Suprapubic skin (tissue), 4 donors: ENCODE data around the gene DNAH17. TPM values are rescaled to one million over a fixed set of nuclear protein-coding genes. Genes with fewer than 3 reads are reported as not detected.
A peak's percentile ranks its signal among the peaks of the same experiment; 100 is the strongest.

Source experiments
- DNase-seq, 2 donors: peaks; one replicate each; pipeline ENCODE4 v3.0.0-alpha.2; 2019; ENCODE audit warnings: low spot score in 2 of 2
- H3K27ac ChIP-seq: fragments of 200-600 bp; sonication (generic); one replicate; pipeline ENCODE4 v1.5.1; 2019
- H3K27me3 ChIP-seq: fragments of 200-600 bp; sonication (generic); one replicate; pipeline ENCODE4 v1.5.1; 2019
- H3K36me3 ChIP-seq: fragments of 200-600 bp; sonication (generic); one replicate; pipeline ENCODE4 v1.5.1; 2019
- H3K4me1 ChIP-seq: fragments of 200-600 bp; sonication (generic); one replicate; pipeline ENCODE4 v1.5.1; 2019
- H3K4me3 ChIP-seq: fragments of 200-600 bp; sonication (generic); one replicate; pipeline ENCODE4 v1.5.1; 2019; ENCODE audit warnings: mild to moderate bottlenecking
- H3K9me3 ChIP-seq: fragments of 200-600 bp; sonication (generic); one replicate; pipeline ENCODE4 v1.5.1; 2019
- EP300 ChIP-seq: sonication (generic); formaldehyde crosslinking; IDR thresholded peaks from one replicate; pipeline ENCODE4 v1.6.1; 2017; ENCODE audit warnings: antibody characterized with exemption
- POLR2A ChIP-seq, 2 donors: fragments of 450-650 bp; IDR thresholded peaks; one replicate each; pipeline ENCODE4 v1.6.1; 2017; ENCODE audit warnings: antibody characterized with exemption in 2 of 2, mild to moderate bottlenecking in 2 of 2, moderate library complexity in 2 of 2
- POLR2AphosphoS5 ChIP-seq, 3 donors: sonication (generic); formaldehyde crosslinking; IDR thresholded peaks; one replicate each; pipeline ENCODE4 v1.6.1; 2017; ENCODE audit warnings: antibody characterized with exemption in 3 of 3
- WGBS: methylation state at CpG from one replicate; pipeline ENCODE4 v1.1.5; 2018; 5-methylcytosine and 5-hydroxymethylcytosine counted together
- total RNA-seq, 4 donors: library from RNA; depleted of rRNA; stranded (reverse); fragments of >200 nt; gene quantifications; one replicate each; pipeline ENCODE4 v1.1.0, GENCODE V29; 2016
- TF ChIP-seq, protein P1 (sequence below), 2 donors: fragments of 200-600 bp in 1 of 2; fragments of 450-650 bp in 1 of 2; sonication (generic) in 1 of 2; IDR thresholded peaks; one replicate each; pipeline ENCODE4 v1.5.1; 2016 to 2019; ENCODE audit warnings: antibody characterized with exemption in 2 of 2, mild to moderate bottlenecking in 1 of 2, moderate library complexity in 1 of 2

The DNAH17 gene
- total RNA-seq, 4 donors from 2014 or later = 3.7 to 6.7 (median 5.2) TPM

DNA sequence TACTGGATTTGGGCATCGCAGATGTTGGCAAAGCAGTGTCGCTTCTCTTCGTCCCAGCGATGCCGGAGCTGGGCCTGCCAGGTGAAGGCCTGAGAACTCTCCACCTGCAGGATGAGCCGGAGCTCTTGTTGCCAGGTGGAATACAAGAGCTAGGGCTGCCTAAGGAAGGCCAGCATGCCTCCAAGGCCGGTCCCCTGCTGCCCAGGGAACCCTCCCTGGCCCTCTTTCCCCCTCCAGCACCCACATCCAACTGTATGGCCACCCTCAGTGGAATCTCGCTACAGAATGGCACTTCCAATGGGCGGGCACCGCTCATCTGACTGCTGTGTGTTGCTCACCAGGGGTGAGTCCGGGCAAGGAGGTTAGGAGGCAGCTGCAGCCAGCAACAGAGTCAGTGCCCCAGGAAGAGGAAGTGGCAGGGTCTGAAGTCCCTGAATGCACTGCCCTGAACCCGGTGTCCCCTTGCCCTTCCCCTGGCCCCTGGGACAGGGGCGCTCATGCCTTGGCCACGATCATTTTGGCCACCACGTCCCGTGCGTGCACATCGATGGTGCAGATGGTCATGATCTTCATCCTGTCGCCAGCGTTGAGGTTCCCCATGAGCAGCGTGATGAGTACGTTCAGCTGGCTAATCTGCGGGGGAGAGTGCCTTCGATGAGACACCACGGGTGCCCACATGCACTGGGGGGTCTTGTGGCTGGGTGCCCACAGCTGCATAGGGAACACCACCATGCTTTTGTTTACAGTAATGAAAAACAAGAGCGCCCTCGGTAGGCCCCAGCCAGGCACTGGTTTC lies 75.8 kb downstream of the DNAH17 start:
- Histone ChIP-seq H3K4me1 (no peaks in the 10 kb centered on the region), H3K27me3 (no peaks in the 10 kb centered on the region), H3K9me3 (no peaks in the 10 kb centered on the region), H3K4me3 (no peak overlapping the region), H3K36me3 (no peaks in the 10 kb centered on the region), H3K27ac (no peak overlapping the region)
- 92% methylated on average over 12 of the region's 27 CpGs for WGBS
- TF ChIP-seq POLR2A (IDR thresholded peaks at IDR 0.05) (no peak), EP300 (no peak), POLR2AphosphoS5 (IDR thresholded peaks at IDR 0.05) (no peak)
- TF ChIP-seq, protein P1, sequence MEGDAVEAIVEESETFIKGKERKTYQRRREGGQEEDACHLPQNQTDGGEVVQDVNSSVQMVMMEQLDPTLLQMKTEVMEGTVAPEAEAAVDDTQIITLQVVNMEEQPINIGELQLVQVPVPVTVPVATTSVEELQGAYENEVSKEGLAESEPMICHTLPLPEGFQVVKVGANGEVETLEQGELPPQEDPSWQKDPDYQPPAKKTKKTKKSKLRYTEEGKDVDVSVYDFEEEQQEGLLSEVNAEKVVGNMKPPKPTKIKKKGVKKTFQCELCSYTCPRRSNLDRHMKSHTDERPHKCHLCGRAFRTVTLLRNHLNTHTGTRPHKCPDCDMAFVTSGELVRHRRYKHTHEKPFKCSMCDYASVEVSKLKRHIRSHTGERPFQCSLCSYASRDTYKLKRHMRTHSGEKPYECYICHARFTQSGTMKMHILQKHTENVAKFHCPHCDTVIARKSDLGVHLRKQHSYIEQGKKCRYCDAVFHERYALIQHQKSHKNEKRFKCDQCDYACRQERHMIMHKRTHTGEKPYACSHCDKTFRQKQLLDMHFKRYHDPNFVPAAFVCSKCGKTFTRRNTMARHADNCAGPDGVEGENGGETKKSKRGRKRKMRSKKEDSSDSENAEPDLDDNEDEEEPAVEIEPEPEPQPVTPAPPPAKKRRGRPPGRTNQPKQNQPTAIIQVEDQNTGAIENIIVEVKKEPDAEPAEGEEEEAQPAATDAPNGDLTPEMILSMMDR (IDR thresholded peaks at IDR 0.05) = no peak
- DNase-seq = no peak

DNA sequence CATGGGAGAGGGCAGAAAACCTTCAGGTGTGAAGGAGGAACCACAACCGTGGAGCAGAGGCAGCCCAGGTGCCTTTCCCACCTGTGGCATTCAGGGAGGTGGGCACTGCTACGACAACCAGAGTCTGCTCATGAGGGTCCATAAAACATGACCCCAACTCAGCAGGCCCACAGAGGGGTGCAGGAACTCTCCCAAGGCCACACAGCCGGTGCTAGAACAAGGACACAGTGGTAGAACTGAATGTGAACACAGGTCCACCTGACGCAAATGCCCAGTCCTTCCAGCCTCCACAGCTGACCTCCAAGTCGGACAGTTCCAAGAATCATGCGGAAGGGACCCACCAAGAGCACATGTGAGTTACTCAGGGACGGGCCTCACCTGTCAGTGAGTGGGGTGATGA lies 76.4 kb downstream of the DNAH17 start:
- Histone ChIP-seq H3K27me3 (no peaks in the 10 kb centered on the region), H3K9me3 (no peaks in the 10 kb centered on the region), H3K4me1 (no peaks in the 10 kb centered on the region), H3K27ac (no peak overlapping the region), H3K4me3 (no peak overlapping the region), H3K36me3 (no peaks in the 10 kb centered on the region)
- DNase-seq = no peak
- WGBS = 87% methylated on average over 4 of the region's 7 CpGs
- TF ChIP-seq POLR2AphosphoS5 (IDR thresholded peaks at IDR 0.05) (no peak), EP300 (no peak)
- TF ChIP-seq, protein P1 (IDR thresholded peaks at IDR 0.05) = no peak

DNA sequence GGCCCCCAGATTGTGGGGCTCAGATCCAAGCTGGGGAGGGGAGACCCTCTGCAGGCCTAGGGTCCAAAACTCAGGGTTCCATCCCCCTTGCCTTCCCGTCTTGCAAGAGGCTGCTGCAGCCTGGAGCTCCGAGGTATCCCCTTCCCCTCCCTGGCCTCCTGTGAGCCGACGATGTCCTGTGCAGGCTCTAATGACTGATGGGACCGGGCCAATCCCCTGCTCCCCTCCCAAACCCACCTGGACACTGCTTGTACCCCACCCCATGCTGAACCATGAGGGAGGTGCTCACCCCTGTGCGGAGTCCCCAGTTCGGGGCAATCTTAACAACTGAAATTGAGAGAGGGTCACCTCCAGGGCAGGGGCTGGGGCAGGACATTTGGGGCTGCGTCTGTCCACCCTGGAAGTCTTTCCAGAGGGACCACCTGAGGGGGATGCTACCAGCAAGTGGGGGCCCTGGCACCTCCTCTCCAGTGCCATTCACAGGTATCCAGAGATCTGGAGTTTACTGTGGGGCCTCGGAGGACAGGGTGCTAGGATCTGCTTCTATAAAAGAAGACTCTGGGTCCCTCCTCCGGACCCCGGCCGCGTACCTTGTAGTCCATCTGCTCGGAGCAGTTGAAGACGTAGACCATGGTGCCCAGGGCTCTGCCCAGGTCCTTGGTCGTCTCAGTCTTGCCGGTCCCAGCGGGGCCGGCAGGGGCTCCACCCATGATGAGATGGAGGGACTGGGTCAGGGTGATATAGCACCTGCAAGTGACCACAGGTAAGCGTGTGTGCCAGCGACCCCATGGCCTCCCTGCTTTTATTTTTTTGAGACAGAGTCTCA lies 77.3 kb downstream of the DNAH17 start:
- no peaks in the 10 kb centered on the region for H3K36me3 ChIP-seq
- no peak for DNase-seq
- H3K9me3 ChIP-seq = no peaks in the 10 kb centered on the region
- H3K27me3 ChIP-seq = no peaks in the 10 kb centered on the region
- no peak overlapping the region for H3K27ac ChIP-seq
- WGBS = 87% methylated on average over 16 of the region's 21 CpGs
- no peak for TF ChIP-seq POLR2AphosphoS5 (IDR thresholded peaks at IDR 0.05)
- no peak for TF ChIP-seq POLR2A (IDR thresholded peaks at IDR 0.05)
- TF ChIP-seq EP300 = no peak
- TF ChIP-seq, protein P1 (IDR thresholded peaks at IDR 0.05) = no peak
- no peaks in the 10 kb centered on the region for H3K4me1 ChIP-seq
- H3K4me3 ChIP-seq = no peak overlapping the region

DNA sequence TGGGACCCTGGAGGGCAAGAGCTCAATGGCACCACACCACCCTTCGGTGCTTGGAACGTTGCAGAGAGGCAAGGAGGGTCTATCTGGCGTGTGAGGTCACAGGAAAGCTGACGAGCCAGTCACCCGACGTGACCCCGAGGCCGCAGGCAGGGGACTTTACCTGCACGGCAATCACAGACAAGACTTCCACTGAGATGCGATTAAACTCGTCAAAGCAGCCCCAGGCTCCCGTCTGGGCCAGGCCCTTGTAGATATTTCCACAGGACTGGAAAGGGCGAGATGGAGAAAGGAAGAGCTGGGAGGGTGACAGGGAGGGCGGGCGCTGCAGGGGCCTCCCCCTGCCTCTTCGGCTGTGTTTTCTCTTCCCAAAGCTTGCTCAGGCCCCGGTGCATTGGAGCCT lies 78.3 kb downstream of the DNAH17 start:
- H3K4me3 ChIP-seq = no peak overlapping the region
- no peaks in the 10 kb centered on the region for H3K36me3 ChIP-seq
- no peak for DNase-seq
- no peaks in the 10 kb centered on the region for H3K4me1 ChIP-seq
- no peaks in the 10 kb centered on the region for H3K27me3 ChIP-seq
- TF ChIP-seq POLR2A (IDR thresholded peaks at IDR 0.05) (no peak), POLR2AphosphoS5 (IDR thresholded peaks at IDR 0.05) (no peak), EP300 (no peak)
- TF ChIP-seq, protein P1 (IDR thresholded peaks at IDR 0.05) = no peak
- no peak overlapping the region for H3K27ac ChIP-seq
- 52% methylated on average over 16 of the region's 17 CpGs for WGBS
- no peaks in the 10 kb centered on the region for H3K9me3 ChIP-seq

DNA sequence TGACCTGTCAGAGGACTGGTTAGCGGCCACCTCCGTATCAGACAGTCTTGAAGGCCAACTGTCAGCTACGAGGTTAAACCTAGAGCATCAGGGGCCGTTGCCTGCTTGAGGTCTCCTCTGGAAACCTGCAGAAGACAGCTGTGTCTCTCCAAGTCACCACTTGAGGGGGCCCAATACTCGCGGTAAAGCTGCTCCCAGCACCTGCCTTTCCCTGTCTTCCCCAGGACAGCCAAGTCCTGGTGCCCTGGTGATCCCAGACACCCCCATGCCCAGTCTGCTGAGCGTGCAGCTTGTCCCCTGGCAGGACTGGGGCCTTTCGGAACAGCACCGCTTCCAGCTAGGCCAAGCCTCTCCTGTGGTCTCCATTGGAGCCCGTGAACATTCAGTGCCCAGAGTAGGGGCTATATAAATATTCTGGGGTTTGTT lies 80.1 kb downstream of the DNAH17 start:
- DNase-seq = no peak
- H3K27ac ChIP-seq = no peak overlapping the region
- no peak overlapping the region for H3K4me3 ChIP-seq
- no peak for TF ChIP-seq POLR2A (IDR thresholded peaks at IDR 0.05)
- TF ChIP-seq, protein P1 (IDR thresholded peaks at IDR 0.05) = peak; percentile 56 to 72
- no peaks in the 10 kb centered on the region for H3K9me3 ChIP-seq
- H3K36me3 ChIP-seq = no peaks in the 10 kb centered on the region
- no peaks in the 10 kb centered on the region for H3K4me1 ChIP-seq
- WGBS = 23% methylated on average over 9 of the region's 10 CpGs
- no peaks in the 10 kb centered on the region for H3K27me3 ChIP-seq
